GM10266 (cell line): Measurements from ENCODE around the gene RPS6KA2.

Experiments used
- DNase-seq: peaks from one replicate; pipeline ENCODE4 v3.0.0; 2012; ENCODE audit errors: extremely low spot score
- CTCF ChIP-seq: IDR thresholded peaks from 2 replicates; pipeline ENCODE4 v1.5.1; 2012; ENCODE audit warnings: mild to moderate bottlenecking, low read depth; ENCODE audit not compliant: control insufficient read depth, insufficient read depth; ENCODE audit errors: missing control alignments

Gene RPS6KA2

GRCh38 chr6:166627033-166627874, at the start of gene RPS6KA2:
Gene RPS6KA2, minus strand, starts transcription at chr6:166627251. Its CDS starts 232 bp downstream, at chr6:166627019.
- no peak for TF ChIP-seq CTCF
- DNase-seq = peak; percentile 98

GRCh38 chr6:166676270-166676860, 49.3 kb upstream of the RPS6KA2 start:
- no peak for TF ChIP-seq CTCF
- DNase-seq = no peak

GRCh38 chr6:166675736-166676135, 48.7 kb upstream of the RPS6KA2 start:
- no peak for DNase-seq
- TF ChIP-seq CTCF = no peak

GRCh38 chr6:166673309-166673708, 46.3 kb upstream of the RPS6KA2 start:
- DNase-seq = no peak
- no peak for TF ChIP-seq CTCF

- DNase-seq = no peak
- no peak for TF ChIP-seq CTCF
Observed at GRCh38 chr6:166672624-166673206, 45.7 kb upstream of the RPS6KA2 start.

- DNase-seq = no peak
- no peak for TF ChIP-seq CTCF
Observed at GRCh38 chr6:166672146-166672545, 45.1 kb upstream of the RPS6KA2 start.

GRCh38 chr6:166671434-166672081, 44.5 kb upstream of the RPS6KA2 start:
- DNase-seq = no peak
- TF ChIP-seq CTCF = no peak
